HUDEP-2 (cell line): Measurements from ENCODE around the gene UBAC1.

Experiments
- DNase-seq, 76 experiments: peaks; one replicate each; lab custom pipeline; 2025; ENCODE audit not compliant: unreplicated experiment in 76 of 76; lab: John Stamatoyannopoulos, UW

The UBAC1 gene

GRCh38 chr9:135961277-135961715 is at the start of gene UBAC1:
TSS of gene UBAC1 (minus strand) at chr9:135961373. CDS start at chr9:135961162, 211 bp downstream.
- DNase-seq, result peak in 74 of 76 experiments; percentile 51 to 97 (median 92)

- DNase-seq, result no peak
Observed at GRCh38 chr9:136010615-136011361, 49.6 kb upstream of the UBAC1 start.

- no peak for DNase-seq
Observed at GRCh38 chr9:136010176-136010575, 49.0 kb upstream of the UBAC1 start.

GRCh38 chr9:136009516-136009915 is 48.3 kb upstream of the UBAC1 start:
- DNase-seq, result no peak

GRCh38 chr9:136008693-136008997 is 47.5 kb upstream of the UBAC1 start:
- no peak for DNase-seq

GRCh38 chr9:136007934-136008692 is 46.9 kb upstream of the UBAC1 start:
- no peak for DNase-seq

GRCh38 chr9:136007276-136007933 is 46.2 kb upstream of the UBAC1 start:
- no peak for DNase-seq

GRCh38 chr9:136006169-136006568 is 45.0 kb upstream of the UBAC1 start:
- DNase-seq, result no peak

GRCh38 chr9:136004712-136005111 is 43.5 kb upstream of the UBAC1 start:
- DNase-seq, result no peak

GRCh38 chr9:136004219-136004618 is 43.0 kb upstream of the UBAC1 start:
- no peak for DNase-seq

- peak in 2 of 76 experiments; percentile 10 to 16 for DNase-seq
Observed at GRCh38 chr9:136003411-136004218, 42.4 kb upstream of the UBAC1 start.

- no peak for DNase-seq
Observed at GRCh38 chr9:136002881-136003280, 41.7 kb upstream of the UBAC1 start.

- no peak for DNase-seq
Observed at GRCh38 chr9:136002215-136002614, 41.0 kb upstream of the UBAC1 start.

- no peak for DNase-seq
Observed at GRCh38 chr9:136001231-136001630, 40.1 kb upstream of the UBAC1 start.

- no peak for DNase-seq
Observed at GRCh38 chr9:135998410-135999071, 37.4 kb upstream of the UBAC1 start.

GRCh38 chr9:135998016-135998380 is 36.8 kb upstream of the UBAC1 start:
- no peak for DNase-seq

GRCh38 chr9:135997090-135998015 is 36.2 kb upstream of the UBAC1 start:
- DNase-seq, result no peak

GRCh38 chr9:135995816-135996215 is 34.6 kb upstream of the UBAC1 start:
- DNase-seq, result no peak

- DNase-seq, result no peak
Observed at GRCh38 chr9:135994501-135995192, 33.5 kb upstream of the UBAC1 start.
